Mucosa of gallbladder (tissue), 1 donor: Measurements from ENCODE around the gene RUSF1. TPM values are rescaled to one million over a fixed set of nuclear protein-coding genes. Genes with fewer than 3 reads are reported as not detected.
"Not testable (repeated sequence)": the region's sequence is repeated elsewhere in the genome, so short reads cannot be mapped to it uniquely, and the experiment has no call there.

Experiments
- DNase-seq: peaks from one replicate; pipeline ENCODE4 v3.0.0-alpha.2; 2020; ENCODE audit warnings: low spot score
- total RNA-seq: library from RNA; stranded (reverse); gene quantifications from one replicate; pipeline ENCODE4 v1.2.1, GENCODE V29; 2021
- donor health status: DM: no; HTN: no; CAD: no.

The RUSF1 gene
- total RNA-seq = 82.6 TPM

DNA sequence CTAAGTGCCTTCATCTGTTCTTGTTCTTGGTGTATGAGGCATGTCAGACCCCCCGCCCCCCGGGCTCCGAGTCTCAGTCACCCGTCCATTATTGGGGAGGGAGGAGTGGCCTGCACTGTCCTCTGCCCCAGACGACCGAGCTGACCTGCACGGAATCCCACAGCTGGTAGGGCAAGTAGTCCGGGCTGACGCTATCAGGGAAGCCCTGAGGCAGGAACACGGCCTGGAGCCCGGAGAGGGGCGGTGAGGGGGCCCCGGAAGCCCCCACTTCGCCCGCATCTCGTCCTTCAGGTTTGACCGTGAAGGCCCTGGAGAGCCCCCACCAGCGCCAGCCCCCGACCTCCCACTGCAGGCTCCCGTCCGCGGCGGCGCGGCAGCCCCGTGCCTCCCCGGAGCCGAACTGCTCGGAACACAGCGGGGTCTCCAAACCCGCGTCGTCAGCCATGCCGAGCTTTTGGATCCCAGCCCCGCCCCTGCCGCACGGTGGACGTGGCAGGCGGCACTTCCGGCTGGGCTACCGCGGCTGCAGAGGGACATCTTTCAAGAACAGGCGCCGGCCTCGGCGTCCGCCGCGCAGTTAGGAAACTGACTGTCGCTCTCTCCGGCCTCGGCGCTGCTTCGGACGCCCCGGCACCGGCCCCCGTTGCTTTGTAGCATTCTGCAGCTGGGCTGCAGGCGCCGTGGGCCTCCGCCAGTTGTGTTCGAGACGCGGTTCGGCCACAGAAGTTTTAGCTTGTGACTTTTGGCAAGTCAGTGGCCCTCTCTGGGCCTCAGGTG lies at the start of gene RUSF1:
Gene RUSF1 (minus strand): TSS at position 463 of the 777 bp plus-strand sequence. CDS start 18 bp downstream, at position 445.
- peak; percentile 92 for DNase-seq

DNA sequence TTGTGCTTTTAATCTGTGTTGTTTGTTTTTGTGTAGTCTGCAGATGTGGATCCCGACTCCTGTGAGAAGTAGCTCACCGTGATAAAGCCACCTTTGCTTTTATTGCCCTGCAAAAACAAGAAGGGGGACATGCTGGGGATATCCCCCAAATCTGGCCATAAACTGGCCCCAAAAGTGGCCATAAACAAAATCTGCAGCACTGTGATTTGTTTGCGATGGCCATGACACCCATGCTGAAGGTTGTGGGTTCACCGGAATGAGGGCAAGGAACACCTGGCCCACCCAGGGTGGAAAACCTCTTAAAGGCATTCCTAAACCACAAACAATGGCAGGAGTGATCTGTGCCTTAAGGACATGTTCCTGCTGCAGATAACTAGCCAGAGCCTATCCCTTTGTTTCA lies 34.6 kb upstream of the RUSF1 start:
- DNase-seq = no peak

DNA sequence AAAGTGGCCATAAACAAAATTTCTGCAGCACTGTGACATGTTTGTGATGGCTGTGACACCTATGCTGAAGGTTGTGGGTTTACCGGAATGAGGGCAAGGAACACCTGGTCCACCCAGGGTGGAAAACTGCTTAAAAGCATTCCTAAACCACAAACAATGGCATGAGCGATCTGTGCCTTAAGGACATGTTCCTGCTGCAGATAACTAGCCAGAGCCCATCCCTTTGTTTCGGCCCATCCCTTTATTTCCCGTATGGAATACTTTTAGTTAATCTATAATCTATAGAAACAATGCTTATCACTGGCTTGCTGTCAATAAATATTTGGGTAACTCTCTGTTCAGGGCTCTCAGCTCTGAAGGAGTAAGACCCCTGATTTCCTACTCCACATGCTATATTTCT lies 31.6 kb upstream of the RUSF1 start:
- not testable (repeated sequence) for DNase-seq

DNA sequence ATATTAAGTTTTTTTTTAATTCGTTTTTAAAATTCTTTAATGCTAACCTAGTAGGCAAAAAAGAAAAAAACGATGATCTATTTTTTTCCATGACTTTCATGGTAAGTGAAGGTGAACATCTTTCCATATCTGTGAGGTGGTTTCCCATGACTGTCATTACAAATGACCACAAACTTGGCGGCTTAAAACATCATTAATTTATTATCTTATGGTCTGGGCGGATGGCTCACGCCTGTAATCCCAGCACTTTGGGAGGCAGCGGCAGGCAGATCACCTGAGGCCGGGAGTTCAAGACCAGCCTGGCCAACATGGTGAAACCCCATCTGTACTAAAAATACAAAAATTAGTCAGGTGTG lies 30.0 kb upstream of the RUSF1 start:
- DNase-seq = not testable (repeated sequence)

DNA sequence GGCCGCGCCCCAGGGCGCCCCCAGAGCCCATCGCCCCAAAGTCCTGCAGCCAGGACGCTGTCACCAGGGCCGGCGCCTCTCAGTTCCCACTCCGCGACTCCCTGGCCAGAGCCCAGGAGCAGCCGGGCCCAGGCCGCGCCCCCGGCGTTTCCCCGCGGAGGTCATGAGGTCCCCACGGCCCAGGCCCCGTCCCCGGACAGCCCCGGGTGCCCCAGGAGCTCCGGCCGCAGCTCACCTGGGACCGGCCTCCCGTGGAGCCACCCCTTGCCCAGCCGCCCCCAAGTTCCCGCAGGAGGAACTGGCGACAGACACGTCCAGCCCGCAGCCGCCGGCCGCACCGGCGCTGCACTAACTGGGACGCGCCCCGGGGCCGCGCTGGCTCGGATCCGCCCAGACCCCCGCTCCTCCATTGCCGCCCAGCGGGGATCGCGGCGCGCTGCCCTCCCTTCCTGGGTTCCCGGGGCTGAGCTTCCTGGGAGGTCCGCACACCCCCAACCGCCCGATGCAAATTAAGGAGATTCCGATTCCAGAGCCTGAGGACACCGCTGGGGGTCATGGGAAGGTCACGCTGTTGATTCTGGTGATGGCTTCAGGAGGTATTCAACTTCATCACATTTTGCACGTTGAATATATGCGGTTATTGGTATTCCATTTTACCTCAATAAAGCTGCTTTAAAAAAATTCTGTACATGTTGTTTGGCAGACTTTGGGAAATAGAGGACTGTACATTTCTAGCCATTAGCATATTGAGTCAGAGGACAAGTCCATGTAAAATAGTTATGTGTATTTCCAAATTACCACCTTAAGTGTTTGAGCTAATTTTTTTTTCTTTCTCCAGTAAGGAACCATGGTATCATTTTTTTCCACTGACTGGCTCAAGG lies 29.4 kb upstream of the RUSF1 start:
- no peak for DNase-seq

DNA sequence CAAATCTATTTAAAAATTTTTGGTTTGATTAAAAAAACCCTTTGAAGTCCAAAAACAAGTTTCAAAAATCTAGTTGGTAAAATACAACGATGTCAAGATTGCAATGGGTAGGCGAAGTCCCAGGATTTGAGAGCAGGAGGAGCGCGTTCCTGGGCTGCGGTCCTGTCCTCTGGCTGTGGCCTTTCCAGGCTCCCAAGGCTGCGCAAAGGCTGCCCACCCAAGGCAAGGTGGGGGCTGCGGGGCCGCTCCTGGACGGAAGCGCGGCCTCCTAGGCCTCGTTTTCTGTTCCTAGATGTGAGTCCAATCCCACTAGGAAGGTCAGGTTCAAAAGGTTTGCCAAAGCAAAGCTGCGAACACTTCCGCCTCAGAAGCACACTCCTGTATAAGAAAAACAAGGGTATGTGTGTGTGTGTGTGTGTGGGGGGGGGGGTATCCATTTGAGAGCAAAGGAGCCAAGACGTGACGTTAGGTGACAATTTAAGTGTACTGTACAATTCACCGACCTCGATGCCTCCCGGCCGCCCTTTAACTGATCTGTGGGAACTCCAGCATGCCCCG lies 28.7 kb upstream of the RUSF1 start:
- DNase-seq = no peak

DNA sequence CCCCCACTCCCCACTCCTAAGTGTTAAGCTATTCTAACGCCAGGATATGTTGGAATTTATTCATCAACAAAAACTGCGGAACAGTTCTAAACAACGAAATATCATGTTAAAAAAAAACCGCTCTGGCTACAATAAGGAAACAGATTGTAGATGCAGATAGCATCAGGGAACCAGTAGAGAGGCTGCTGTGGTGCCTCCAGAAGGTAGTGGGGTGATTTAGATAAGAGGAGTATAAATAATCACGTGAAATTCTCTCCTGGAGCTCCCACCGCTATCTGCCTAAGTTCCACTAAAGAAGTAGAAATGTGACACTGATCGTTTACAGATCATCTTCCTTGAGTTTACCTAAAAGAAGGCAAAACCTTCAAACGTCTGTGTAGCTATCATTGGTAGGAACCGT lies 27.5 kb upstream of the RUSF1 start:
- no peak for DNase-seq

DNA sequence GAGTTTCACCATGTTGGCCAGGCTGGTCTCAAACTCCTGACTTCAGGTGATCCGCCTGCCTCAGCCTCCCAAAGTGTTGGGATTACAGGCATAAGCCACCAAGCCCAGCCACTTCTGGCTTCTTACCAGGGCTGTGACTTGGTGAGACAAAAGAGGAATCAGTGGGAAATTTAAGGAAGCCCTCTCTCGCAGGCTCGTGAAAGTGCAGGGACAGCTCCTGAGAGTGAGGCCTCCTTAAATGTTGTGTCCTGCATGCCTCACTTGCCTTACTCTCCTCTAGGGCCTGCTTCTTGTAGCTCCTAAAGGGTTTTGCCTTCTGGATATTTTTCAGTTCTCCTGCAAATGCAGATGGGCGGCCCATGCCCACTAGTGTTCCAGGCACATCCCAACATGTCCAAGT lies 24.7 kb upstream of the RUSF1 start:
- no peak for DNase-seq

DNA sequence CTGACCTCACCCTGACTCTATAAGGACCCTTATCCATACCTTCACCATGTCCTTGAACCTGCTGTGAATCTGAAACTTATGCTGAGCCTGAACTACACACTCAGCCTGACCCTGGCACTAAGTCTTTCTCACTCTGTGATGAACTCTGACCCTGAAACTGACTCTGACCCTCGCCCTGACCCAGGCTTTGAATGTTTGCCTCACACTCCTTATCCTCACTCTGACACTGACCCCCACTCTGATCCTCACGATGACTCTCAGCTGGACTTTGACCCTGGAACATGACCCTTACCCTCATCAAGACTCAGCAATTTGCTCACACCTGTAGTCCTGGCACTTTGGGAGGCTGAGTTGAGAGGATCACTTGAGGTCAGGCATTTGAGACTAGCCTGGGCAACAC lies 23.9 kb upstream of the RUSF1 start:
- DNase-seq = no peak

DNA sequence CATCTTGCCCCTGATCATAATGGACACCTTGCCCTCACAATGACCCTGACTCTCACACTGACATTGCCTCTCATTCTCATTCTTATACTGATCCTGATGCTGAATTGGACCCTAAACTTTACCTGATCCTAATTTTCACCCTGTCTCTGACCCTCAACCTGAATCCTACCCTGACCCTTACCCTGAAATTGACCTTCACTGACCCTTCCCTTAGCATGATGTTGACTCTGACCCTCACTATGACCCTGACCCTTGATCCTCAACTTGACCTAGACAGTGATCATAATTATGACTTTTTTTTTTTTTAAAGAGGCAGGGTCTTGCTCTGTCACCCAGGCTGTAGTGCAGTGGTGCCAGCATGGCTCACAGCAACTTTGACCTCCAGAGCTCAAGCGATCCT lies 22.9 kb upstream of the RUSF1 start:
- no peak for DNase-seq

DNA sequence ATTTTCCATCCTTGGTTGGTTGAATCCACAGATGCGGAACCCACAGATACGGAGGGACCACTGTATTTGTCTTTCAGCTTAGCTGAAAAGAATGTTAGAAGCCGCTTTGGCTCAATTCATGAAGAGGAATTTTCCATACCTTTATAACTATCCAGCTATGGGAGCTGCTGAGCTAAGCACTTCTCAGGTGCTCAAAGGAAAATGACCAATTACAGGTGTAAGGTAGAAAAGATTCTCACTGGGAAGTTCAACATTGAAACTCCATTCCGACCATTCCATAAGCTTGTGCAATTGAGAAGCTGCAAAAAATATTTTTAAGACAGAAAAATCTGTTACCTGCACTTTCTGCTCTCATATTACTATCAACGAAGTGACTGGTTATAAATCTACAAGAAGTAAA lies 22.2 kb upstream of the RUSF1 start:
- no peak for DNase-seq

DNA sequence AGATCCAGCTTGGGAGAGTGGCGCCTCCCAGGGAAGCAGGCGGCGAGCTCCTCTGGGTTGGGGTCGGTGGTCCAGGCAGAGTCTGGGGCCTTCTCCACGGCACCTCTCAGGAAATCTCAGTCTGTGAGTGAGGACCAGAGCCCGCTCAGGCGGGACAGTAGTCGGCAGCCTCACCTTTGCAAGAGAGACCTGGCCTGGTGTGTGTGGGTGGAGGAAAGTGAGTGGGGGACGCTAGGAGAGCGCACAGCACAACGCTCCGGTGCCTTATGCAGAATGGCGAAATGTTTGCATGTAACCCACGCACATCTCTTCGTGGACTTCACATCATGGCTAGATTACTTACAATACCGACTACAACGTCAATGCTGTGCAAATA lies 21.7 kb upstream of the RUSF1 start:
- no peak for DNase-seq

DNA sequence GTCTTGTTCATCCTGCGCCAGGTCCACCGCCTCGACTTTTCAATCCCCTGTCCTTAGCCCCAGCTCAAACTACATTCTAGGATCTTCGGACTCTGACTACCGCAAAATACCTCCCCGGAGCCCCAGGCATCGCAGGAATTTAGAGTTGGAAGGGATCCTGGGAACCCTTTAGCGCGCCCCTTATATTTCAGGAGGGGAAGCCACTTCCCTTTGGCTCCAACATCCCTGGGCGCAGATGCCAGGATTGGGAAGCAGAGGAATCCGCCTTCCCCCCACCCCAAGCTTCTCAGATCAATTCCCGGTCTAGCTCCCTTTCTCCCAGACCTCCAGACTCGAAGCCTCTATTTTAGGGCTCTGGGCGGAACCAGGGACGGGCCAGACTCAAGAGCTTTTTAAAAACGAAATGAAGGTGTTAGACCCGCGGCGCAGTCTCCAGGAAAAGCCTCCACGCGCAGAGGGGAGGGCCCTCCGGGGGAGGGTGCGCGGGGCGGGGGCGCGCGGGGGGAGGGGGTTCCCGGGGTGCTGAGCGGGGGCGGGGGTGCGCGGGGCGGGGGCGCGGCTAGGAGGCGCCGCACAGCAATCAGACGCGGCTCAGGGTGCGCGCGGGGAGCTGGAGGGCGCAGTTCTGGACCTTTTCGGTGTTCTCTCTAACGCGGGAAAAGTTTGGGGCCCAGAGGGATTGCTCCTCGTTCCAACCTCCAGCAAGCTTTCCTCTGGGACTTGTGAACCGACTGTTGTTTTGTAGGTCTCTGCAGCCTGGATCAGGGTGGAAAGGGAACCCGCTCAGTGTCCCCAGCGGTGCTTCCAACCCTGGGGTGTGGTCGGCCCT lies 21.1 kb upstream of the RUSF1 start:
- DNase-seq = no peak

DNA sequence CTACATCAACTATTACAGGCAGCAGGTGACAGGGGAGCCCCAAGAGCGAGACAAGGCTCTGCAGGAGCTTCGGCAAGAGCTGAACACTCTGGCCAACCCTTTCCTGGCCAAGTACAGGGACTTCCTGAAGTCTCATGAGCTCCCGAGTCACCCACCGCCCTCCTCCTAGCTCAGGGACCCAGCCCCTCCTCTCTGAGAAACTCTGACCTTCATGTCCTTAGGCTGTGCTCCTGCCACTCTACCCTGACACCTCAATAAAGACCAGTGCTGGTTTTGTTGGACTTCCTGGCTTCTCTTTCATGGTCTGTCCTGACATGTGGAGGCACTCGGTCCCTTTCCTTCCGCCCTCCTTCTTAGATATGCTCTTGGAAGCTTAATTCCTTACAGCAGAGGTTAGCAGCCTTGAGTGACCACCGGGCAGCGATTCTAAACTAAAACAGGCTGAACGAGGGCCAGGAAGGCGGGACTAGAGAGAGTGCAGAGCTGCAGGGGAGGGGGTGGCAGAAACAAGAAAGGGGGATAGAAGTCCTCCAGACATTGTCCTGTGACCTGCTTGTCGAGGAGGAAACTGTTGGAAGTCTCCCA lies 20.4 kb upstream of the RUSF1 start:
- DNase-seq = no peak

DNA sequence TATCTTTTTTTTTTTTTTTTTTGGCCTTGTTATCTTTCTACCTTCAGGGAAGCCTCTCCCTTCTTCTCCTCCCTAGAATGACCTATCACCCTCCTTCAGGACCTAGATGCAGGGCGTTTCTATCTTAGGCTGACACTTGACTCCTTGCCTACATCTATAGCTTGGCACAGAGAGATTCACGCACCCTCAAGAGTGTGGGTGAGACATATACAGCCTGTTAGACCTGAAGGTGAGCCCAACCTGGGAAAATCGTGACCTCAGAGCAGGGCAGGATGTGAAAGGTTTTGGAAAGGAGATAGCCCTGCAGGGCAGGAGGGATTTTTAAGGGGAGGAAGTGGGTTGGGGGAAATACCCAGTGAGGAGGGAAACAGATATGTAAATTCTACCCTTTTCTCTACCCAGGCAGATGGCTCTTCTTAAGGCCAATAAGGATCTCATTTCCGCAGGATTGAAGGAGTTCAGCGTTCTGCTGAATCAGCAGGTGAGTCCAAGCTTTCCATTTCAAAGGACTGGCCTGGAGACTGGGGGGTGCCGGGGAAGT lies 19.6 kb upstream of the RUSF1 start, which contains the start of gene AHSP:
Gene AHSP (plus strand): TSS at position 167 of the 541 bp plus-strand sequence. CDS start 240 bp downstream, at position 407.
- DNase-seq = no peak

DNA sequence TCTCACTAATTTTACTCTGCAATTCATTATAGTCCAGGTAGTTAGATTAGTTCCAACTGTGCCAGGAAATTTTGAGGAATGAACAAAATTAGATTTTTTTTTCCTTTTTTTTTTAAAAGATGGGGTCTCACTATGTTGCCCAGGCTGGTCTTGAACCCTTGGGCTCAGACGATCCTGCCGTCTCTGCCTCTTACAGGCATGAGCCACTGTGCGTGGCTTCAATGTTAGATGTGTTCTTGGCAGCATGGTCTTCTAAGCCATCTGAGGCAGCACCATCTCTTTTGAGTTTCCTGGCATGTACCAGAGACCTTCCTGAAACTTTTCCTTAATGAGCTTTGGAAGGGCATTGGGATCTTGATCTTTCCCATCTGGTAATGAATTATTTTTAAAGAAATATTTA lies 16.9 kb upstream of the RUSF1 start:
- no peak for DNase-seq

DNA sequence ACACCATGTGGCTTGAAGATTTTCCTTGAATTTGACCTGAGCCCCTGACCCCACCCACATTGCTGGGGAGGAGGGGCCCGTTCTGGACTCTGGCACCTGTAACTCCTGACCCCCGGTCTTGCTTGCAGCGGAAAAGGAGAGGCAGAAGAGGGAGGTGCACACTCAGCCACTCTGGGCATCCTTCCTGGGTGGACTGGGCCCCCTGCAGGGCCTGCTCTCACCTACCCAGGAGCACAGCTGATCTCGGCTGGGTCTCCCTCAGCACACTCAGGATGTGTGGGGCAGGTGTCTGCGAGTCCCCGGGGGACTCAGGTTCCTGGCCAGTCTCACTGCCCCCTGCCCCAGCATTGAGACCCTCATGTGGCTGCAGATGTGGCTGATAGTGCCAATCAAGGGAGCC lies 15.6 kb upstream of the RUSF1 start:
- not testable (repeated sequence) for DNase-seq

DNA sequence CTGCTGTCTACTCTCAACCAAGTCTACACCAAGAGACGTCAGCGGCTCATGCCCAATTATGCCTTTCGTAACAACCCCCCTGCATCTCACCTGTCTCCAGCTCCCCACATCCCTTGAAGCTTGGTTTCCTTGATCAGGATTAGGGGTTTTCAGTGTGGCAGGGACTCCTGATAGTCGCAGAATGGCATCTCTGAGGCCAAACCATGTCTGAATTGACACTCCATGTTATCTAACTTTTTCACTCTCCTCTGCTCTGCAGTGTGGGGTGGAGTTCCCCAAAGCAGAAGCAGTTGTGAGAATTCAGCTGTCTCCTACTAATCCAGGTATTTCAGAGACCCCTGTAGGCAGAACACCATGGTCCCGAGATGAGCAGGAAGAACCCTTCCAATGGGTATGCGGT lies 13.9 kb upstream of the RUSF1 start:
- DNase-seq = no peak

DNA sequence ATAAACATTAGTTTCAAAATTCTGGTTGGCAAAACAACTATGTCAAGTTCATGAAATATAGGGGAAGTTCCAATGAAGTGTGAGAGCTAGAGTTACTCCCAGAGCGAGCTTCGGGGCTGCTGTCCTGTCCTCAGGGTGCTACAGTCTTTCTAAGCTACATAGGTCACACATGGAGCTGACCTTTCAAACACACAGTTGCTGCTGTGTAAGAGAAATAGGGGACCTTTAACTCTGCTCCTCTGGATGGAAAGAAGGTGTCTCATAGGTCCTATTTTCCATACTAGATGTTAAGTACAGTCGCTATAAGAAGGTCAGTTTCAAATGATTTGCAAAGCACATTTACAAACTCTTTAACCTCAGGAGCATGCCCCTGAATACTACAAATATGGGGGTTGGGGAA lies 13.2 kb upstream of the RUSF1 start:
- DNase-seq = no peak

DNA sequence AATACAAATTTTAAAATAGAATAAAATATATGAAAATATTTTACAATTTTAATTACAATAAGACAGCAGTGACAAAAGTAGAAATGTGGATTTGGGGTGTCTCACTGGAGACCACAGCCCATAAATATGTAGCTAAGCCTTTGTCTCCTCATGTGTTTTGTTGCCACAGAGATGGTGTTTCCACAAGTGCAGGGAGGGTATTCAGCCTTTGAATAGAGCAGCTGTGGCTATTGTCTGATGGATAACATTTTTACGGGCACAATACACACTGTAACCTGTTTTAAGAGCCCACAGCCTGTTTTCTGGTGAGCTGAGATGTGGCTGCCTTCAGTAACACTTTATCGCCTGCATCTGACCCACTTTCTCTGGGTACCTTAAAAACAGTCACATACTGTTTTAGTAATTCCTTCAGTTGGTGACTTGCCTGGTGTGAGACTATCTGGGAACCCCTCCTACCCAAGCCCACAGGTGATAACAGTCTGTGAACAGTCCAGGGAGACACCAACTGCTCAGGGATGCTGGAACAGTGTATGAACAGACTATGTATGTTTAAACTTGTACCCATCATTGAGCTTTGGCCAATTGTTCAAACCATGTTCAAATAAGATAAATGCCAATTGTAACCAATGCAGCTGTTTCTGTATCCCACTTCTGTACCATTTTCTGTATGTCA lies 11.7 kb upstream of the RUSF1 start:
- DNase-seq = no peak
